Mesendoderm (in vitro differentiated cells): ENCODE results near the gene TRIM37.

Experiments
- DNase-seq: peaks from one replicate; pipeline ENCODE4 v3.0.0; 2013
- H2AK5ac ChIP-seq: 2 replicates; pipeline ENCODE4 v1.6.1; 2013; ENCODE audit warnings: low read length, inconsistent platforms
- H2BK120ac ChIP-seq: 2 replicates; pipeline ENCODE4 v1.6.1; 2013; ENCODE audit warnings: low read depth, mild to moderate bottlenecking, low read length, moderate library complexity, mixed read lengths
- H2BK15ac ChIP-seq: replicated peaks from 2 replicates; pipeline ENCODE4 v1.6.1; 2013; ENCODE audit warnings: low read depth, mild to moderate bottlenecking, moderate library complexity
- H2BK5ac ChIP-seq: 2 replicates; pipeline ENCODE4 v1.6.1; 2013; ENCODE audit warnings: low read length, inconsistent platforms
- H3K18ac ChIP-seq: 2 replicates; pipeline ENCODE4 v1.6.1; 2013; ENCODE audit warnings: mild to moderate bottlenecking, low read length, mixed read lengths
- H3K23ac ChIP-seq: one replicate; pipeline ENCODE4 v1.6.1; 2013; ENCODE audit warnings: low read length
- H3K27ac ChIP-seq: 2 replicates; pipeline ENCODE4 v1.5.1; 2013; ENCODE audit warnings: low read depth, mild to moderate bottlenecking, inconsistent platforms, low read length, moderate library complexity
- H3K27me3 ChIP-seq: 2 replicates; pipeline ENCODE4 v1.6.1; 2013; ENCODE audit warnings: low read length, control low read depth, mild to moderate bottlenecking, inconsistent platforms; ENCODE audit not compliant: insufficient read depth, poor library complexity
- H3K36me3 ChIP-seq: 2 replicates; pipeline ENCODE4 v1.6.1; 2013; ENCODE audit warnings: low read length, inconsistent platforms; ENCODE audit not compliant: control insufficient read depth, insufficient read depth
- H3K4ac ChIP-seq: one replicate; pipeline ENCODE4 v1.6.1; 2013; ENCODE audit warnings: low read depth, mild to moderate bottlenecking, low read length, moderate library complexity
- H3K4me1 ChIP-seq: 2 replicates; pipeline ENCODE4 v1.6.1; 2013; ENCODE audit warnings: low read depth, low read length, inconsistent platforms; ENCODE audit not compliant: control insufficient read depth
- H3K4me2 ChIP-seq: 2 replicates; pipeline ENCODE4 v1.6.1; 2013; ENCODE audit warnings: low read length
- H3K4me3 ChIP-seq: 2 replicates; pipeline ENCODE4 v1.5.1; 2013; ENCODE audit warnings: mild to moderate bottlenecking, low read length
- H3K56ac ChIP-seq: one replicate; pipeline ENCODE4 v1.6.1; 2013; ENCODE audit warnings: low read length
- H3K79me1 ChIP-seq: 2 replicates; pipeline ENCODE4 v1.6.1; 2013; ENCODE audit warnings: low read length, inconsistent platforms
- H3K79me2 ChIP-seq: 2 replicates; pipeline ENCODE4 v1.6.1; 2013; ENCODE audit warnings: mild to moderate bottlenecking, low read length; ENCODE audit not compliant: control insufficient read depth, insufficient read depth
- H3K9ac ChIP-seq: 2 replicates; pipeline ENCODE4 v1.6.1; 2013; ENCODE audit warnings: low read length, inconsistent platforms
- H4K5ac ChIP-seq: one replicate; pipeline ENCODE4 v1.6.1; 2013; ENCODE audit warnings: low read length
- H4K8ac ChIP-seq: one replicate; pipeline ENCODE4 v1.6.1; 2013; ENCODE audit warnings: low read depth, mild to moderate bottlenecking, control low read depth, low read length, moderate library complexity
- WGBS: extraction: QIAGEN DNeasy Blood & Tissue Kit; methylation state at CpG from one replicate; pipeline ENCODE4 v1.1.7; 2013; ENCODE audit warnings: low lambda C conversion rate, missing lambda C conversion rate; ENCODE audit not compliant: insufficient coverage; ENCODE audit errors: extremely low coverage; 5-methylcytosine and 5-hydroxymethylcytosine counted together

Gene TRIM37

GRCh38 chr17:59027750-59028149 is 78.9 kb downstream of the TRIM37 start:
- no peak overlapping the region for H2AK5ac ChIP-seq
- H4K8ac ChIP-seq, result no peak overlapping the region
- H3K79me2 ChIP-seq, result no peaks in the 10 kb centered on the region
- no peaks in the 10 kb centered on the region for H3K79me1 ChIP-seq
- no peak overlapping the region for H2BK5ac ChIP-seq
- no peak overlapping the region for H3K4me2 ChIP-seq
- H2BK120ac ChIP-seq, result no peak overlapping the region
- no peak overlapping the region for H3K4me3 ChIP-seq
- H2BK15ac ChIP-seq, result no peak overlapping the region
- no peak overlapping the region for H3K56ac ChIP-seq
- H3K18ac ChIP-seq, result no peak overlapping the region
- no CpG with 5 or more reads among the region's 4 CpGs for WGBS
- no peak overlapping the region for H3K4ac ChIP-seq
- H3K4me1 ChIP-seq, result no peaks in the 10 kb centered on the region
- H4K5ac ChIP-seq, result no peak overlapping the region
- no peak overlapping the region for H3K9ac ChIP-seq
- H3K23ac ChIP-seq, result no peak overlapping the region
- no peak for DNase-seq
- H3K36me3 ChIP-seq, result no peaks in the 10 kb centered on the region
- H3K27ac ChIP-seq, result no peak overlapping the region
- no peaks in the 10 kb centered on the region for H3K27me3 ChIP-seq

DNA sequence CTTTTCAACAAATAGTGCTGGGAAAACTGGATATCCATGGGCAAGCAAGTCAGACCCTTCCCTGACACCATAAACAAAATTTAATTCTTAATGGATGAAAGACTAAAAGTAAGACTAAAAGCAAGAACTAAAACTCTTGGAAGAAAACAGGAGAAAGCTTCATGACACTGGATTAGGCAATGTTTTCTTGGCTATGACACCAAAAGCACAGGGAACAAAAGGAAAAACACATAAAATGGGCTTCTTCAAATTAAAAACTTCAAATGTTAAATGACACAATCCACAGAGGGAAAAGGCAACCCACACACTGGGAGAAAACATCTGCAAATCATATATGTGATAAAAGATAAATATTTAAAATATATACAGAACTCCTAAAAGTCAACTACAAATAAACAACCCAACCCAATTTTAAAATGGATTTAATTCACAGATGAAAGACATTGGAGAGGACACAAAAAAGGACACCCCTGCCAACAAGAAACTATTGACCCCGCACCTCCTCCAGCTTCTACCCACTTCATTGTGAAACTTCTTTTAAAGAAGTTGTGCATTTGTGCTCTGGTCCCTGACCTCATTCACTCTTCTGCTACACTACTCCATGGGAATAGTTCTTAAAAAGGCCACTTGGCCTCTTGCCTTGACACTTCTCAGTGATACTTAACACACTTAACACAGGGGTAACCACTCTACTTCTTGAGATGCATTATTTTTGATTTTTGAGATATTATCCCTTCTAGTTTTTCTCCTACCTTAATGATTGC is 80.3 kb downstream of the TRIM37 start:
- H3K79me2 ChIP-seq, result no peaks in the 10 kb centered on the region
- no peaks in the 10 kb centered on the region for H3K4me1 ChIP-seq
- H3K36me3 ChIP-seq, result no peaks in the 10 kb centered on the region
- H3K23ac ChIP-seq, result no peak overlapping the region
- WGBS, result no CpG with 5 or more reads among the region's 1 CpG
- no peak overlapping the region for H3K4me2 ChIP-seq
- H3K9ac ChIP-seq, result no peak overlapping the region
- no peak overlapping the region for H2BK15ac ChIP-seq
- no peak for DNase-seq
- H3K79me1 ChIP-seq, result no peaks in the 10 kb centered on the region
- no peak overlapping the region for H2AK5ac ChIP-seq
- no peak overlapping the region for H2BK120ac ChIP-seq
- H4K5ac ChIP-seq, result no peak overlapping the region
- H3K4ac ChIP-seq, result no peak overlapping the region
- H2BK5ac ChIP-seq, result no peak overlapping the region
- no peak overlapping the region for H3K27ac ChIP-seq
- H3K27me3 ChIP-seq, result no peaks in the 10 kb centered on the region
- no peak overlapping the region for H3K56ac ChIP-seq
- H3K4me3 ChIP-seq, result no peak overlapping the region
- H4K8ac ChIP-seq, result no peak overlapping the region
- H3K18ac ChIP-seq, result no peak overlapping the region

DNA sequence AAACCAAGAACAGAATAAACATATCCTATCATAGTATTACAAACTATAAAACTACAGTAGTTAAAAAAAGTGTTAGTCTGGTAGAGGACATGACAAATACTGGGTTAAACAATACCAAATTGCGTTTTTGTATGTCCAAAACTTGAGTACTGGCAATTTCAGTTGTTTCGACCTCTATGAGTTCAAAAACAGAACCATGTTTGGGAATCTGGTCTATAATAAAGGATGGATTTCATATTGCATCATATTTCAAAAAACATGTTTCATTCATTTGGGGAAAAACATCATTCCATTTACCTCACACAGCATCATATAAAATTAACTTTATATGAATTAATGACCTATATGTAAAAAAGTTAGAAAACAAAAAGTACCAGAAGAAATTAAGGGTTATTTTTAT is 81.8 kb downstream of the TRIM37 start:
- Histone ChIP-seq H3K79me1 (no peaks in the 10 kb centered on the region), H3K18ac (no peak overlapping the region), H3K4me3 (no peak overlapping the region), H3K36me3 (no peaks in the 10 kb centered on the region), H2BK15ac (no peak overlapping the region), H3K79me2 (no peaks in the 10 kb centered on the region), H2BK120ac (no peak overlapping the region), H3K4me2 (no peak overlapping the region), H2BK5ac (no peak overlapping the region), H3K9ac (no peak overlapping the region), H3K4me1 (no peaks in the 10 kb centered on the region), H3K27me3 (no peaks in the 10 kb centered on the region), H3K23ac (no peak overlapping the region), H3K56ac (no peak overlapping the region), H2AK5ac (no peak overlapping the region), H4K8ac (no peak overlapping the region), H4K5ac (no peak overlapping the region), H3K27ac (no peak overlapping the region), H3K4ac (no peak overlapping the region)
- no peak for DNase-seq
- WGBS, result no CpG with 5 or more reads among the region's 2 CpGs

DNA sequence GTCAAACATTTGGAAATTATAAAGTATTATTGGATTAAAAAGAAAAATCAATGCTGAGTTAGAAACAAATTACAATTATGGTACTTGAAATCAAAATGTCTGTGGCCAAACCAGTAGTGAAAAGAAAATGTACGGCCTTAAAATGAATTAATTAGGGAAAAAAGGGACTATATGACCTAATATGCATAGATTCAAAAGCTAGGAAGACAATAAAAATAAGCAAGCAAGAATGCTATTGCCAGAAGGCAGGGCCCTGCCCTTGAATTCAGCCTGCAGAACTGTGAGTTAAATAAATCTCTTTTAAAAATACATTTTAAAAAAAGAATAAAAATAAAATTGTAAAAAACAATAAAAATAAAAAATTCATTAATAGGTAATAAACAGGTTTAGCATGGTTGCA is 88.7 kb downstream of the TRIM37 start:
- Histone ChIP-seq H3K56ac (no peak overlapping the region), H3K79me2 (no peaks in the 10 kb centered on the region), H4K8ac (no peak overlapping the region), H2BK5ac (no peak overlapping the region), H2AK5ac (no peak overlapping the region), H3K36me3 (no peaks in the 10 kb centered on the region), H3K18ac (no peak overlapping the region), H4K5ac (no peak overlapping the region), H3K4ac (no peak overlapping the region), H3K9ac (no peak overlapping the region), H3K4me3 (no peak overlapping the region), H3K27ac (no peak overlapping the region), H2BK15ac (no peak overlapping the region), H2BK120ac (no peak overlapping the region), H3K27me3 (no peaks in the 10 kb centered on the region), H3K4me2 (no peak overlapping the region), H3K23ac (no peak overlapping the region), H3K79me1 (no peaks in the 10 kb centered on the region), H3K4me1 (no peaks in the 10 kb centered on the region)
- no peak for DNase-seq
- no CpG with 5 or more reads among the region's 1 CpG for WGBS

DNA sequence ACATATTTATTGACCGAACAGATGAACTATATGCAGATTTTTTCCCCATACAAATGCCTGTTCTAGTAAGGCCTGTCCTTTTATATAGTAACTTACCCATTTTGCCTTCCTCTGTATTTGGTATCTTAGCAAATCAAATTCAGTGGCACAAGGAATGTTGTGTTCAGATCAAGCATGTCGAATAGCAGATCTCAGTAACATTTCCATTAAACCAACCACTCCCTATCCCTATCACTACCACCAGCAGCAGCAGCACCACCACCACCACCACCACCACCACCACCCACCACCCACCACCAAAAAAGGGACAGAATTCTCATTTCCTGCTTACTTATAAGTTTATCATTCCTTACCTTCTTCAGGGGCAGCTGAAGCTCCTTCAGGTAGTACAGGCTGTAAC is 94.7 kb downstream of the TRIM37 start:
- H4K5ac ChIP-seq, result no peak overlapping the region
- H3K9ac ChIP-seq, result no peak overlapping the region
- no peak for DNase-seq
- no peaks in the 10 kb centered on the region for H3K79me2 ChIP-seq
- H4K8ac ChIP-seq, result no peak overlapping the region
- H3K23ac ChIP-seq, result no peak overlapping the region
- H3K4me3 ChIP-seq, result no peak overlapping the region
- H3K27ac ChIP-seq, result no peak overlapping the region
- no peak overlapping the region for H2BK120ac ChIP-seq
- H3K4me1 ChIP-seq, result no peaks in the 10 kb centered on the region
- no peaks in the 10 kb centered on the region for H3K79me1 ChIP-seq
- no CpG with 5 or more reads among the region's 2 CpGs for WGBS
- no peak overlapping the region for H3K4me2 ChIP-seq
- no peak overlapping the region for H2BK5ac ChIP-seq
- H3K36me3 ChIP-seq, result no peaks in the 10 kb centered on the region
- no peaks in the 10 kb centered on the region for H3K27me3 ChIP-seq
- H3K18ac ChIP-seq, result no peak overlapping the region
- no peak overlapping the region for H3K4ac ChIP-seq
- H3K56ac ChIP-seq, result no peak overlapping the region
- no peak overlapping the region for H2BK15ac ChIP-seq
- H2AK5ac ChIP-seq, result no peak overlapping the region

DNA sequence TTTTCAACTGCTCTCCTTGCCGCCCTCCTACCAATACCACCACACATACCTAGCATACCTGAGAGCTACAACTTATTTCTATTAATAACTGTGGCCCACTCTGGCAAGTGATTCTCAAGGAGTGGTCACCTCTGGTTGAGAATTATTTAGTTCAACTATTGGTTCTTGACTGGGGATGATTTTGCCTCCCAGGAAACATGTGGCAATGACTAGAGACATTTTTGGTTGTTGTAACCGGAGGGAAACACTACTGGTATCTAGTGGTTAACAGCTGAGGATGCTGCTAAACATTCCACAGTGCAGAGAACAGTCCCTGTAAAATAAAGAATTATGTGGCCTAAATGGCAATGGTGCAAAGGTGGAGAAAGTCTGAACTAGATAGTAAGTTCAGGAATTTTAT is 96.7 kb downstream of the TRIM37 start:
- Histone ChIP-seq H3K4ac (no peak overlapping the region), H3K23ac (no peak overlapping the region), H3K79me1 (no peaks in the 10 kb centered on the region), H3K27ac (no peak overlapping the region), H4K8ac (no peak overlapping the region), H3K4me2 (no peak overlapping the region), H3K56ac (no peak overlapping the region), H2BK5ac (no peak overlapping the region), H2AK5ac (no peak overlapping the region), H3K27me3 (no peaks in the 10 kb centered on the region), H3K9ac (no peak overlapping the region), H3K4me3 (no peak overlapping the region), H3K18ac (no peak overlapping the region), H3K79me2 (no peaks in the 10 kb centered on the region), H3K4me1 (no peaks in the 10 kb centered on the region), H2BK15ac (no peak overlapping the region), H3K36me3 (no peaks in the 10 kb centered on the region), H4K5ac (no peak overlapping the region), H2BK120ac (no peak overlapping the region)
- no peak for DNase-seq
- no CpG with 5 or more reads among the region's 2 CpGs for WGBS
